Neural cell (in vitro differentiated cells): ENCODE measurements around the gene TXK.

ENCODE experiments used
- EZH2 ChIP-seq: fragments of 200-600, 300-800 bp; shearing (Covaris generic), sonication (generic); IDR thresholded peaks from 2 replicates; pipeline ENCODE4 v1.6.1; 2014; ENCODE audit warnings: antibody characterized with exemption, low read length, borderline replicate concordance, mild to moderate bottlenecking; ENCODE audit not compliant: insufficient read depth, poor library complexity, severe bottlenecking
- TF ChIP-seq, protein P1 (sequence below): IDR thresholded peaks from 2 replicates; pipeline ENCODE4 v1.6.1; 2012; ENCODE audit warnings: borderline replicate concordance

DNA sequence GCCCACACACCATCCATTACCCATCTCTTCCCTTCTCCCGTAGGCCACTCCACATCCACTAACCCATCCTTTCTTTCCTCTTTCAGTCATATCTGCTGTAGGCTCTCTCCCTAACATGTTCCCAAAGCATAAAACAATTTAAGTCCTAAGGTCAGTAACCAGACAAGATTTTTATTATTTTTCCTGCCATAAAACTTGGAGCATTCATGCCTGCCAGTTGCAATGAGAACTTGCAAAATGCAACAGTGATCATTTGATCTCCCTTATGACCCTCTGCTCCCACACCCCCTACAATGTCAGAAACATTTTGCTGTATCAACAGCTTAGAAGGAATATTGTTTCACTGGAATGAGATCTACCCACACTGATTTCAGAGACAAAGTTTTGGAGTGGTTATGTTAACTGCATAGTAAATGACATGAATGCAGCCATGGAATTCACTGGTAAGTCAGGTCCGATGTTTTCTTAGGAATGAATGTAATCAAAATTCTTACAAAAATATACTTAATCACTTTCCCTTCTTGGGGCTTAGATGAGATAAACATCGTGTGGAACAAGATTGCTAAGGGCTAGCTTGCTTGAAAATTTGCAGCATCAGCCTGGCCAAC is 111.8 kb downstream of the TXK start:
- no peak for TF ChIP-seq EZH2
- TF ChIP-seq, protein P1, sequence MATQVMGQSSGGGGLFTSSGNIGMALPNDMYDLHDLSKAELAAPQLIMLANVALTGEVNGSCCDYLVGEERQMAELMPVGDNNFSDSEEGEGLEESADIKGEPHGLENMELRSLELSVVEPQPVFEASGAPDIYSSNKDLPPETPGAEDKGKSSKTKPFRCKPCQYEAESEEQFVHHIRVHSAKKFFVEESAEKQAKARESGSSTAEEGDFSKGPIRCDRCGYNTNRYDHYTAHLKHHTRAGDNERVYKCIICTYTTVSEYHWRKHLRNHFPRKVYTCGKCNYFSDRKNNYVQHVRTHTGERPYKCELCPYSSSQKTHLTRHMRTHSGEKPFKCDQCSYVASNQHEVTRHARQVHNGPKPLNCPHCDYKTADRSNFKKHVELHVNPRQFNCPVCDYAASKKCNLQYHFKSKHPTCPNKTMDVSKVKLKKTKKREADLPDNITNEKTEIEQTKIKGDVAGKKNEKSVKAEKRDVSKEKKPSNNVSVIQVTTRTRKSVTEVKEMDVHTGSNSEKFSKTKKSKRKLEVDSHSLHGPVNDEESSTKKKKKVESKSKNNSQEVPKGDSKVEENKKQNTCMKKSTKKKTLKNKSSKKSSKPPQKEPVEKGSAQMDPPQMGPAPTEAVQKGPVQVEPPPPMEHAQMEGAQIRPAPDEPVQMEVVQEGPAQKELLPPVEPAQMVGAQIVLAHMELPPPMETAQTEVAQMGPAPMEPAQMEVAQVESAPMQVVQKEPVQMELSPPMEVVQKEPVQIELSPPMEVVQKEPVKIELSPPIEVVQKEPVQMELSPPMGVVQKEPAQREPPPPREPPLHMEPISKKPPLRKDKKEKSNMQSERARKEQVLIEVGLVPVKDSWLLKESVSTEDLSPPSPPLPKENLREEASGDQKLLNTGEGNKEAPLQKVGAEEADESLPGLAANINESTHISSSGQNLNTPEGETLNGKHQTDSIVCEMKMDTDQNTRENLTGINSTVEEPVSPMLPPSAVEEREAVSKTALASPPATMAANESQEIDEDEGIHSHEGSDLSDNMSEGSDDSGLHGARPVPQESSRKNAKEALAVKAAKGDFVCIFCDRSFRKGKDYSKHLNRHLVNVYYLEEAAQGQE = no peak
